Rectal smooth muscle tissue (tissue), 1 donor: Measurements from ENCODE around the gene RBMY1F.
"Not testable (repeated sequence)": the region's sequence is repeated elsewhere in the genome, so short reads cannot be mapped to it uniquely, and the experiment has no call there.

Source experiments
- H3K27ac ChIP-seq: one replicate; pipeline ENCODE4 v1.7.0; 2013; ENCODE audit warnings: low read depth, low read length, inconsistent platforms
- H3K27me3 ChIP-seq: one replicate; pipeline ENCODE4 v1.7.0; 2013; ENCODE audit warnings: low read length; ENCODE audit not compliant: control insufficient read depth, insufficient read depth
- H3K36me3 ChIP-seq: one replicate; pipeline ENCODE4 v1.7.0; 2013; ENCODE audit warnings: low read length; ENCODE audit not compliant: control insufficient read depth, insufficient read depth
- H3K4me1 ChIP-seq: one replicate; pipeline ENCODE4 v1.7.0; 2013; ENCODE audit warnings: low read length; ENCODE audit not compliant: control insufficient read depth, insufficient read depth
- H3K4me3 ChIP-seq: one replicate; pipeline ENCODE4 v1.7.0; 2013; ENCODE audit warnings: low read length
- H3K9ac ChIP-seq: one replicate; pipeline ENCODE4 v1.7.0; 2013; ENCODE audit warnings: low read length

The RBMY1F gene

DNA sequence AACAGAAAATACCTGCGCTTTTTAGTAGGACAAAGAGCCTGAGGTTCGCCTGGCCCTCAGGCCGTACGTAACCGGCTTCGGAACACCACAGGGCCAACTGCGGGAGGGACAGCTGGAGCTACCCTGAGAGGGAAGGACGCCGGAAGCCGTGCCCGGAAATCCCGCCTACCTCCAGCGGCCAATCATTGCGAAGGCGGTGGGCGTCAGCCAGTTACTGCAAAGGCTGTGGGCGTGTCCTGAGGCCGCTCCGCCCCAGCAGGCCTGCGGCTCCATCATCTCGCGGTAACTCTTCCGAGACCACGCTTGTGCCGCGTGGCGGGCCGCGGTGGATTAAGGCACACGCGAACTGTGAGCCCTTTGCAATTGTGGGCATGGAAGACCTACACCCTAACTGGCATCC lies at the start of gene RBMY1F:
TSS of gene RBMY1F (minus strand) at position 101 of the 400 bp plus-strand sequence. CDS start 1,954 bp downstream, outside the sequence.
- H3K4me3 ChIP-seq, H3K4me1 ChIP-seq, H3K27ac ChIP-seq, H3K36me3 ChIP-seq, H3K9ac ChIP-seq, H3K27me3 ChIP-seq: not testable (repeated sequence)

DNA sequence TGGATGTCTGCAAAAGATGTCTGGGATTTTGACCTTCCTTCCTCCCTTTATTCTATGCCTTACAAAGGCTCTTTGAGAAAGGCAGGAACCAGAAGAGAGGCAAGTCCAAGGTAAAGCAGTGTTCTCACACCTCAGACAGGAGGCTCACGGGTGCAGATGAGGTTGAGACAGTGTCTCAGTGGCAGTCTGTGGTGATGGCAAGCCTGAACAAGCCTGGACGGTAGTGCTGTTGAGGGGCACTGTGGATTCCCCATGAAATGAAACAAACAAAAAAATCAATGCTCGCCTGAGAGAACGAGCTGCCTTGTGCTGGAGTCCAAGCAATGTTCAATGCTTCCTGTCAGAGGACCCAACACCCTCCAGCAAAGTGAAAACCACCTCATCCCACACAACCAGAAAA lies 31.6 kb downstream of the RBMY1F start:
- not testable (repeated sequence) for H3K27me3 ChIP-seq, H3K27ac ChIP-seq, H3K36me3 ChIP-seq, H3K4me1 ChIP-seq, H3K4me3 ChIP-seq, H3K9ac ChIP-seq

DNA sequence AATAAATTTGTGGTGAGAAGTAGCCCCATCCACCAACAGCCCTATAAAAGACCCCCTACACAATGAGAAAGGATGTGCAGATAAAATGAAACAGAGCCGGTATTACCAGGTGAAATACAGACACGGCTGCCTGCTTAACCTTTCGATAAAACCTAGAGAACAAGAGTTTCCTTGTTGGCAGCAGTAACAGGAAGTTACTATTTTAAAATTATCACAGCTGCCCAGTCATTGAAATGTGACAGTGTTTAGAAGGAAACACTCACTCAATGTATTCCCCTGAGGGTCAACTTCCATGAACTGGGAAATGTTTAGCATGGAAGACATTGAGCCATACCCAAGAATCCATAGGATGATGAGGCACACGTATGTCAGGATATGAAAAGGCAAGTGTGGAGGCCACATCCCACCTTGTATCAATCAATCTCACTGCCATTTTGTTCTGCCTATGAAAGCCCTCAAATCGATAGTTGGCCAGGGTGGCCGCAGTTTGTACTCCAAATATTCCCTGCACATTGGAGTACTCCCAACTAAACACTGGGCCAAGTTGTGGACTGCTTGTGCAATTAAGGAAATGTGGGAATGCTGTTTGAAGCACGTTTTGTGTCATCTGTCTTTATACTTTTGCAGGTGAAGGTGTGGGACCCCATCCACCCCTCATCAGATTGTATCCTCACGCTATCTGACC lies 41.6 kb downstream of the RBMY1F start:
- not testable (repeated sequence) for H3K27me3 ChIP-seq, H3K4me3 ChIP-seq, H3K27ac ChIP-seq, H3K4me1 ChIP-seq, H3K36me3 ChIP-seq, H3K9ac ChIP-seq

DNA sequence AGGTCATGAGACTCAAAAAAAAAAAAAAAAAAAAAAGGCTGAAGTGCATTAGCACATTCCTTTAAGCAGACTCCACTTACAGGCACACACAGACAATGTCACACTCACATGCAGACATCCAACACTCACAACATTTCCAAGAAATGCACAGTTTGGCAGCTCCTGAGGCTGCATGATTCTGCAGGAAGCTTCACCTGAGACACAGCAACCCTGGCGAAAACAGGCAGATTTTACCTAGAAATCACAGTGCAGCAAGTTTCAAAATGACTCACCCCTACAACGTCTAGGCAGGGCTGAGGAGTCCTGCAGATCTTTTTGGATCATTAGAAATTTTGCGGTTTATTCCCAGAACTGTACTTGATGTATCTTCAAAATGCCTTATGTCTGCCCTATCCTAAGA lies 48.0 kb downstream of the RBMY1F start:
- H3K27me3 ChIP-seq, H3K9ac ChIP-seq, H3K36me3 ChIP-seq, H3K27ac ChIP-seq, H3K4me1 ChIP-seq, H3K4me3 ChIP-seq: not testable (repeated sequence)

DNA sequence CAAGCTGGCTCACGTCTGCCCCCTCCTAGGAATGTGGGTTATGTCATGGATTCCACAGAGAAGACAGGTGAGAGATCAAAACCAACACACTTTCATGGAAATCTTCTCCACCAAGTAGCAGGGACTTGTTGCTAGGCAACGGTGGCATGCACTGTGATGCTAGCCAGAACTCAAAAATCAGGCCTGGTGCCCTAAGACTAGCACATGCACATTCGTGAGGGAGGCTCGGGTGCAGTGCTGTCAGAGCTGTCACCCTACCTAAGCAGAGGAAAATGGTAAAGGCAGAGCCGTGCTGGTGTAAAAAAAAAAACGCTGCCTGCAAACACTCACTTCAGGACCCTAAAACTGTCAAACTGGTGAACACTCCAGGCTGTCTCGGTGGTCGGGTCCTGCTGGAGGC lies 52.2 kb downstream of the RBMY1F start:
- not testable (repeated sequence) for H3K27ac ChIP-seq, H3K4me1 ChIP-seq, H3K4me3 ChIP-seq, H3K36me3 ChIP-seq, H3K27me3 ChIP-seq, H3K9ac ChIP-seq
